ENCODE measurements around the gene CCDC3.

CCDC3 gene

GRCh38 chr10:12924911-12925310 lies 76.6 kb downstream of the CCDC3 start:
- DNase-seq (ENCODE audit: low read depth in 3 of 3) = no peak

- no peak for DNase-seq (ENCODE audit: low read depth in 3 of 3)
Observed at GRCh38 chr10:12922117-12922900, 79.2 kb downstream of the CCDC3 start.

- DNase-seq (ENCODE audit: low read depth in 3 of 3) = no peak
Observed at GRCh38 chr10:12921163-12921562, 80.3 kb downstream of the CCDC3 start.

- no peak for DNase-seq (ENCODE audit: low read depth in 3 of 3)
Observed at GRCh38 chr10:12919574-12919973, 81.9 kb downstream of the CCDC3 start.

GRCh38 chr10:12916587-12916986 lies 84.9 kb downstream of the CCDC3 start:
- no peak for DNase-seq (ENCODE audit: low read depth in 3 of 3)

- no peak for DNase-seq (ENCODE audit: low read depth in 3 of 3)
Observed at GRCh38 chr10:12915637-12916168, 85.8 kb downstream of the CCDC3 start.

GRCh38 chr10:12914111-12914510 lies 87.4 kb downstream of the CCDC3 start:
- DNase-seq (ENCODE audit: low read depth in 3 of 3) = no peak

- no peak for DNase-seq (ENCODE audit: low read depth in 3 of 3)
Observed at GRCh38 chr10:12911795-12912194, 89.7 kb downstream of the CCDC3 start.

- no peak for DNase-seq (ENCODE audit: low read depth in 3 of 3)
Observed at GRCh38 chr10:12910835-12911234, 90.7 kb downstream of the CCDC3 start.

GRCh38 chr10:12909836-12910185 lies 91.7 kb downstream of the CCDC3 start:
- no peak for DNase-seq (ENCODE audit: low read depth in 3 of 3)

- DNase-seq (ENCODE audit: low read depth in 3 of 3) = no peak
Observed at GRCh38 chr10:12909182-12909835, 92.2 kb downstream of the CCDC3 start.

- DNase-seq (ENCODE audit: low read depth in 3 of 3) = no peak
Observed at GRCh38 chr10:12908773-12909172, 92.7 kb downstream of the CCDC3 start.

- no peak for DNase-seq (ENCODE audit: low read depth in 3 of 3)
Observed at GRCh38 chr10:12907656-12908055, 93.9 kb downstream of the CCDC3 start.

GRCh38 chr10:12906051-12906541 lies 95.4 kb downstream of the CCDC3 start:
- DNase-seq (ENCODE audit: low read depth in 3 of 3) = no peak

- no peak for DNase-seq (ENCODE audit: low read depth in 3 of 3)
Observed at GRCh38 chr10:12905067-12905466, 96.4 kb downstream of the CCDC3 start.

- DNase-seq (ENCODE audit: low read depth in 3 of 3) = no peak
Observed at GRCh38 chr10:12902851-12903358, 98.6 kb downstream of the CCDC3 start.

GRCh38 chr10:12902135-12902572 lies 99.4 kb downstream of the CCDC3 start:
- DNase-seq (ENCODE audit: low read depth in 3 of 3) = peak in 2 of 3 experiments; percentile 28 to 37

- DNase-seq (ENCODE audit: low read depth in 3 of 3) = no peak
Observed at GRCh38 chr10:12899546-12899945, 102.0 kb downstream of the CCDC3 start.

- no peak for DNase-seq (ENCODE audit: low read depth in 3 of 3)
Observed at GRCh38 chr10:12898271-12898670, 103.2 kb downstream of the CCDC3 start.

- no peak for DNase-seq (ENCODE audit: low read depth in 3 of 3)
Observed at GRCh38 chr10:12897278-12897677, 104.2 kb downstream of the CCDC3 start.

GRCh38 chr10:12896251-12896650 lies 105.3 kb downstream of the CCDC3 start:
- no peak for DNase-seq (ENCODE audit: low read depth in 3 of 3)

- no peak for DNase-seq (ENCODE audit: low read depth in 3 of 3)
Observed at GRCh38 chr10:12892924-12893323, 108.6 kb downstream of the CCDC3 start.

GRCh38 chr10:12890958-12891357 lies 110.6 kb downstream of the CCDC3 start:
- DNase-seq (ENCODE audit: low read depth in 3 of 3) = no peak
